GM19463 (cell line): Measurements from ENCODE around the gene ANO4.

Experiments
- ATAC-seq: cut with Tn5 transposase; IDR thresholded peaks from one replicate; pipeline ENCODE4 v1.9.1; 2021; ENCODE audit warnings: mild to moderate bottlenecking, moderate library complexity; ENCODE audit not compliant: unreplicated experiment

Gene ANO4

DNA sequence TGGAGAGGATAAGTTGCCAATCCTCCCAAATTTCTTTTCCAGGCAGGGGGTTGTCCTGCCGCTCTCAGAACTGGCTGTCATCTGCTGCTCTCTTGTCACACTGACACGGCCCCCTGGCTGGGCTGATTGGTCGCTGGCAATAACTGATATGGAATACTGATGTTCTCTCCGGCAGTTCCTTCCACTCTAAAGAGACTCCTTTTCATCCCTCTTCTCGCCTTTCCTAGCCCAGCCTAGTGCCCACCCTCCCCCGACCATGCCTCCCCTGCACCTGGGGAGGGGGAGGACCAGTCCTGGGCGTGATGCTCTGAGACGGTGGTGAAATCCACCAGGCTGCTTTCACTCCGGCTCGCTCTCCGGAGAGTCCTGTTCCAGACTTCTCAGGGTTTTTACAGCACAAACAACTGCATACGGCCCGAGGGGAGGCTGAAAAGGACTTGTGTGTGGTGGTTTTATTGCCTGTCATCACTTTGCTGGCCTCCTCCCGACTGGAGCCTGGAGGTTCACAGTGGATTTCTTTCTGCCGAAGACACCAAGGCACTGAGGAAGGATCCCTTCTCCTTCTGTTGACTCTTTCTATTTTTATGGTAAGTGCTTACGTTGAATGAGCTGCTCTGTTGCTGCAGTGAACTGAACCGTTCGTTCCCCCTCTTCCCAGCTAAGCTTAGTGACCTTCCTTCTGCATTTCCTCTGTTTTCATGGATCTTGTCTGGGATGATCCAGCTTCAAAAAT, at the start of gene ANO4:
TSS of gene ANO4 (plus strand) at position 336 of the 733 bp plus-strand sequence. CDS start 107,010 bp downstream, outside the sequence.
- no peak for ATAC-seq

DNA sequence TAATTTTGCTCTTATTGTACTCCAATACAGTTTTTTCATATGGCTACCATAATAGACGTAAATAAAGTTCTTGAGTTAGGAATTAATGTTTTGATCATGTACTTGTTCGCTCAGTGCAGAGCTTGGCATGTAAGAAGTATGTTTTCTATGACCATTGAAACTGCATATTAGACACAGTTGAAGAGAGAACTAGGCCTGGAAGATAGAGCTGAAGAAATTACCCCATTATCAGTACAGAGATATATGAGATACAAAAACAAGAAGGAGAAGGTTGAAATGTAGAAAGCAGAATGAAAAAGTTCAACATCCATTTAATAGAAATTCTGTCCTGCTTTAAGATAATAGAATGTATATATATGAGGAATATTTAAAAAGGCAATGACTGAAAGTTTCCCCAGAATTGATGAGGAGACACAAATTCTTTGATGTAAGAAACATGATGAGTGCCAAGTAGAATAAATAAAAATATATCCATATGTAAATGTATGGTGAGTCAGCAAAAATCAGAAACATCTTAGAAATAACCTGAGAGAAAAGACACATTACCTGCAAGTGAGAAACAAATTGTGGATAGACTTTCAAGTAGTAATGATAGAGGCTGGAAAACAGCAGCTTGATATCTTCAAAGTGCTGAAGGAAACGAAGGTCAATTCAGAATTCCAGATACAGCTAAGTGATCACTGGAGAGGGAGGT, 49.1 kb upstream of the ANO4 start:
- no peak for ATAC-seq

DNA sequence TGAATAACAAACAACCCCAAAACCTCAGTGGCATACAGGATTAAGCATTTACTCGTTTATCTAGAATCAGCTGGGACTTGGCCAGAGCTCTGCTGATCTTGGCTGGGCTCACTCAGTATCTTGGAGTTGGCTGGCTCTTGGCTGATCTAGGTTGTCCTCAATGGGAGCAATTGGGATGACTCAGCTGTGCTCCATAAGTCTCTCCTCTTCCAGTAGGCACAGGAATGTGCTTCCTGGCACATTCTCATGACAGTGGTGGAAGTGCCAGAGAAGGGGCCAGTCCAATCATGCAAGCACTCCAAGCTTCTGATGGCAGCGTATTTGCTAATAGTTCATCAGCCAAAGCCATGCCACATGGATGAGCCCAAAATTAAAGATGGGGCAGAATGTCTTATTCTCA, 41.7 kb upstream of the ANO4 start:
- no peak for ATAC-seq

DNA sequence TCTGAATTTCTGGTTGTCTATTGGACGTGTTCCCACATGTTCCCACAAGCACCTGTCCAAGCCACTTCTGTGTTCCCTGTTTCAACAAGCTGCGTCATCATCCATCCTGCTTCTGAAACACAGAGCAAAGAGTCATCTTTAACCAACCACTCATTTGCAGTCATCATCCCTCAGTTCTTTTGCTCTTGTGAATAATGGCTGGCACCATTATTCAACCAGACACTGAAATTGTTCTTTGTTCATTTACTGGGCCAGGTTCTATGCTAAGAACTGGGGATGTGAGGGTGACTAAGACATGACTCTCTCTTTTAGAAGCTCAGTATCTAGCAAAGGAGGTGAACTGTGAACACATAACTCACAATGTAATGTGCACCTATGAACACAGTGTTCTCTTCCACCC, 40.7 kb upstream of the ANO4 start:
- no peak for ATAC-seq

DNA sequence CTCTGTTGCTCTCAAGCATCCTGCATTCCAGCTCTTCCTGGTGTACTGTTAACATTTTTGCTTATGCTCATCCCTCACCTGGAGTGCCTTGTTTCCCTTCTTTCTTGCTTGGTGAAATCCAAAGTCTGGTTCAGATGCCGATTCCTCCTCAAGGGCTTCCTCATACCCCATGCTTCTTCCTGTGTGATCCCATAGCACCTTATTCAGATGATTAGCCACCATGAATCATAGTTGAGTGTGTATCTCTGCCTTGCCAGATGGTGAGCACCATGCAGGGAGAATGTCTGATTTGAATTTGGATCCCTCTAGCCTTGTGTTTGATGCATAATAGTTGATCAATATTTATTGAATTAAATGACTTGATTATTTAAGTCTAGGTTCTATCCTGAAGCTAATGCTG, 39.4 kb upstream of the ANO4 start:
- ATAC-seq = no peak

DNA sequence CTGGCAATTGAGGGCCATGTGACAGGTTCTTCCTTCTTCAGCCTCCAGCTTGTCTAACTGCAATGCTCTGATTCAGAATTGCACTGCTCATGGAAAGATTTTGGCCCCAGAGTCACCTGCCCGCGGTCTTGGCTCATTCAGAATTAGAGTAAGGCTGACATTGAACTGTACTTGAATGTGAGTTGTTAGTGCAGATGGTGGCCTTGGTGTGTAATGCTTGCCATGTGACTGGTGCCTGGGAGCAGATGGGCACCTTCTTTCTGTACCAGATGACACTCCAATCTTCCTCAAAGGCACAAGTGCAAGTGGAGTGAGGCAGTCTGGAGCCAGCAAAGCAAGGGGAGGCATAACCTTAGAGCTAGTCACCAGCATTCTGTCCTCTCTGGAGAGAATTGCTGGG, 36.5 kb upstream of the ANO4 start:
- no peak for ATAC-seq

DNA sequence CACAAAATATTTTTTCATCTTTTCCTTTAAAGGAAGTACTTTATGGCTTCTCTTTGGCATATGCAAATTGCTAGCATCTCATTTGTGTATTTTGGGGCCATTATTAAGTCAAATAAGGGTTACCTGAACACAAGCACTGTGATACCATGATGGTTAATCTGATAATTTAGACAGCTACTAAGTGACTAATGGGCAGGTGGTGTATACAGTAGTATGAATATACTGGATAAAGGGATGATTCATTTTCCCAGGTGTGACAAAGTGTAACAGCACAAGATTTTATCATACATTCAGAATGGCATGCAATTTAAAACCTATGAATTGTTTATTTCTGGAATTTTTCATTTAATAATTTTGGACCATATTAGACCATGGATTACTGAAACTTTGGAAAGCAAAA, 27.2 kb upstream of the ANO4 start:
- no peak for ATAC-seq

DNA sequence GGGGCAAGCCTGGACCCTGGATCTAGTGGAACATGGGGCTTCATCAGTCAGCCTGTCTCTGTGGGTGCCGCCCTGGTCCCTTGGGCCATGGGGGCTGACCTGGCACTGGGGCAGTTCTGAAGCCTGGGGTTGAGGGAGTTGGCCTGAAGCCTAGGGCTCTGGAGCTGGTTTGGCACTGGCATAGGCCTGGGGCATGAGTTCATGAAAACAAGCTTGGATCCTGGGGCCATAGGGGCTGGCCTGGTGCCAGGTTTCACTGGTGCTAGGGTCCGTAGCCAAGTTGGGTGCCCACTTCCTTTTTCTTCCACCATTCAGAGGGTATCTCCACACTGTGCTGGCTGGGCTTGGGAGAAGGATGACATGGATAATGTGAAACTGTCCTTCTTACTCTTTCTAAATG, 26.6 kb upstream of the ANO4 start:
- no peak for ATAC-seq

DNA sequence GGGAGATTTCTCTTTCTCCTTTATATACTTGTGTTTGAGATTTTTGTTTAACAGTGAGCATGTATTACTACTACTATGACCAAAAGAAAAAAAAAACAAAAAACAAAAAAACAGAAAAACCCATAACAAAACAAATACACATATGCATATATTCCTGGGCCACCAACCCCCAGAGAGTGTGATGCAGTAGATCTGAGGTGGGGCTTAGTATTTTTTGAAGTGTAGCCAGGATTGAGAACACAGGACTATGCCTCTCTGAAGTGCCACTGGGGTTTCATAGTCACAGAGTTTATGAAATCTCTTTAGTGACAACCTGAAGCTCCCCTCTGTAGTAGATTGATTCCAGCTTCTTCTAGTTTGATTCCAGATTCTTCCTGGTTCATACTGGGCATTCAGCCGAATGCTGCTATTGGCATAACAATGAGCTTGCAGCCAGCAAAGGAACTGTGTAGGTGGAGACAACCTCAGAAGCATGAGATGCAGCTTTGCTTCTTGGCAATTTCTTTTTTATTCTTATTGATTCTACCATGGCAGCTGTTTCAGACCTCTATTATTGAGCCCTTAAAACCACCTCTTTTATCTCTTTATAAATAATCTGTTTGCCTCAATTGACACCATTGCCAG, 15.5 kb upstream of the ANO4 start:
- no peak for ATAC-seq

DNA sequence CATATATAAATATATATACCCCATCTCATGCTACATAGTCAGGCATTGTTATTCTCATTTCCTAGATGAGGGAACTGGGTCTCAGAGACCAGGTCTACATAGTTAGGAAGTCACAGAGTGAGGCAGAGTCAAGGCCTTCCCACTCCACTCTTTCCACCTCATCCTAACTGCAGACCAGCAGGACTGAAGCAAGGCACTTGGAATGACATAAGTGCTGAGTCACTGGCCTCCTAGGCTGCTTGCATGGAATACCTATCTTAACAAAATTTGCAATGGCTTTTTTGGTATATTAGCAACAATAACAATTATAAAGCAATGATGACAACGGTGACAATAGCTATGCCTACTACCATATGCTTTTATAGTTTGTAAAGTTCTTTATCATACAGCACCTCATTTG, 5.4 kb upstream of the ANO4 start:
- ATAC-seq = no peak

DNA sequence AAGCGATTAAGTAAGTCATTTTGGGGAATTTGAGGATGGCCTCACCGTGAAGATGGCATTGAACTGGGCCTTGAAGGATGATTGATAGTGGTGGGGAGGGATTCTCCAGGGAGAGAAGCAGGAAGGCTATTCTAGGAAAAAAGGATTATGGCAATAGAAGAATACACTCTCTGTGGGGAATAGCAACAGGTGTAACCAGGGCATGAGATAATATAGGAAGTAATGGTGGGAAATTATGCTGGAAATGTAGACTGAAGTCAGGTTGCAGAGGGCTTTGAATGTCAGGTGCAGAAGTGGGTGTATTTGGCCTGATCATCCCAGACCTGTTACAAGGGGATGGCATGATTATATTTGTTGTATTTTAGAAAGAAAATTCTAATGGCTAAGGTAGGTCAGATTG, 4.6 kb upstream of the ANO4 start:
- ATAC-seq = no peak

DNA sequence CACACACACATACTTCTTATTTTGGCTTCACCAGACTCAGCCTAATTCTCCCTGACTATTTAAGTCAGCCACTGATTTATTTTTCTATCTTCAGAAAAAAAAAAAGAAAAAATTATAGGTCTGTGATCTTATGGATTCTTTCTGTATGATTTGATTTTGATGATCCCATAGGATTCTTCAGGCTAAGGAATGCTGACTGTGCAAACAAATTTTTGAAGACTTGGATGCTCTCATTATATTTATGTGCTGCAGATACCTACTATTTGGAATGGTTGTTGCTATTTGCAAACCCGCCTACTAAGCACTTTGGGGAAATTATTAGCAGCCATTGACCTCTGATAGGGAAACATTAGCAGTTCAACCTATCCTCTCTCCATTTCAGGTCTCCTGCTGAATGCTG, 4.0 kb upstream of the ANO4 start:
- no peak for ATAC-seq

DNA sequence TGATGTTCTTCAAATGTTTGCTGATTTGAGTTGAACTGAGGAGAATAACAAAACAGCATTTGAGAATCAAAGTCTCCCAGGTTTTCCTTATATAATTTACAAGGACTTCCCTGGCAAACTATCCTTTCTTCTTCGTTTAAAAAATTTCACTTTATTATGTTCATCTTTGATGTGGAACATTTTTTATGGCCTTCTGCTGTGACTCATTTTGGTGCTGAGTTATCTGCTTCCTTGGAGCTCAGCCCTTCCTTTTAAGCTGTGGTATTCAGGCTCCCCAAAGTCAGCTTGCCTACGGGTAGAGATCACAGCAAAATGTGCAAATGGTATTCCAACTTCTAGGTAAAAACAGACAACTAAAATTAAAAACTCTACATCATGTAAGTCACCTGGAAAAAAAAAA, 1.4 kb upstream of the ANO4 start:
- no peak for ATAC-seq

DNA sequence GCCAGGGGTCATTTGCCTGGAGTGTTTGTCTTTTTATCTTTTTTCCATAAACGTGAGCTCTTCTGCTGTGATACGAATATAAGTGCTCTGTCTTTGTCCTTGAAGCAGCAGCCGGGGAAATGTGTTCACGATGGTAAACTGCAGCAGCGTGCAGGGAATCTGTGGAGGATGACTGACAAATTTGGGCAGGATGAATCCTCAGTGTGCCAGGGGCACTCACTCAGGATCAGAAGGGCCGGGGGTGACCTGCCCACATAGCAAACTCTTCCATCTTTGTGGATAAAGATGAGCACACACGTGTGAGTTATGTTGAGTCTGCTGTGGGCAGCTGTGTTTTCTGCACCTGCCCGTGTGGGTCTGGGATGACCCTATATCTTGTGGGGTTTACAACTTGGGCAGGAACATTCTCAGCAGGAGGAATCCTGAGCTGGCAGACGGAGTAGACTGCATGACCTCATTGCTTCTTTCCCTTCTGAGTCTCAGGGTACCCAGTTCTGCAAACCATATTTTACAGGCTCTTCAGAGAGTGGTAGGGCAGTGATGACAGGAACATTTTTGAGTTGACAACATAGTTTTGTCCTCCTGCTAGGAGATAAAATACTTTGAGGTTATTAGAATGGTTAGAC, 711 bp downstream of the ANO4 start:
- no peak for ATAC-seq

DNA sequence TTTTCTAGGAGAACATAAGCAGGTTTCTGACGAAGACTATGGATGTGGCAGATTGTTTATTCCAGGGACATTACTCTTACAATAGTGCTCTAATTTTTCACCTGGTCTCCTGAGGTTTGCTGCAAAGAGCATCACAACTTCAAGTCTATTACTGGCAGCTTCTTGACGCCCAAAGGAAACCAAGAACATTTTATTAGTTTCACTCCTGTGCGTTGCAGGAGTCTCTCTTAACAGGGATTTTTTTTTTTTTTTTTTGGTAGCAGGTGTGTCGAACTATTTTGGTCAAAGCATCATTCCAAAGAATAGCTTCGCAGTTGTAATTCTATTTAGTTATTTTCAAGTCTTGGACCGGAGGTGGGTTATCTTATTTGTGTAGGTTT, 1.2 kb downstream of the ANO4 start:
- no peak for ATAC-seq

DNA sequence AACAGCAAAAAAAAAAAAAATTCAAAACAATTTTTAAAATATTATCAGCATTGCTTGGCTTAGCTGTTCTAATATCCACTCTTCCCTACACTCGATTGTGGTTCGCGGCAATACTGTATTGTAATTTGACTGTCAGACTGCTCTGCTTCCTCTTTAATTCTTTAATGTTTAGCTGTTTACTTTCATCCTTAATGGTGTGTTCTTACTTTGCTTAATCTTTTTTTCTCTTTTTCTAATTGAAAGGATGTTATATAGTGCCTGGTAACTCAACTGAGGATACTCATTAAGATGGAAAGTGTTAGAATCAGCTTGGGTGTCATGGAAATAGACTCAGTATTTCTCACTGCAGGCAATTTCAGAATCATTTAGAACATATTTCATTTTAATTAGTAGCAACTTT, 2.0 kb downstream of the ANO4 start:
- ATAC-seq = no peak

DNA sequence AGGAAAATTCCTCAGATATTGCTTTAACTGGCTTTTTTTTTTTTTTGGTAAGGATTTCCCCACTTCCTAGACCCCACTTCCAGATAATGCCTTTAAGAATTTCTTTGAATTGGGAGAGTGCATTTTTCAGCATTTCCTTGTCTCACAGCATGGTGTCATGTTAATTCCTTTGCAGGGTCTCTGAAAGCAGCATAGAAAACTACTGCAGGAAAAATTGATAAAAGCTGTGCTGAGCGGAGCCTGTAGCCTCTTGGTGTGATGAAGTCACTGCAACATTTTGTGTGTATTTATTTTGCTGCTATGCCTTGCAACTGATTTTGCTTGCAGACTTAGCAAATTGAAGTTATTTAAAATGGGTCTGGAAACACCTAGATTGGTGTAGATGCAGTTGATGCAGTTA, 2.7 kb downstream of the ANO4 start:
- no peak for ATAC-seq

DNA sequence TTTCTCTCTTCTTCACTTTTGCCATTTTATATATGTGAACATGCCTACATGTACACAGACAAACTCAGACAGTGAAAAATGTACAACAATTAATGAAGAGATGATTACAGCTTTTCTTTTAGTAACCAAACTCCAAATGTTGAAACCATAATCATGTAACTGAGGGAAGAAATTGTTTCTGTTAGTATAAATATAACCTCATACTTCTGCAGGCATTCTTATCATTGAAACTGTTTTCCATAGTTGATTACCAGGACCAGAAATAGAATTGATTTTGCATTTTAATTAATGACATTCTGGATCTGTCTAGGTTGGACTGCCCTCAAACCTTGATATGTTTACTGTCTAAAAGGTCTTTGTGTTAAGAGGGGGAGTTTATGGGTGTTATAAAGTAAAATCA, 3.2 kb downstream of the ANO4 start:
- ATAC-seq = no peak

DNA sequence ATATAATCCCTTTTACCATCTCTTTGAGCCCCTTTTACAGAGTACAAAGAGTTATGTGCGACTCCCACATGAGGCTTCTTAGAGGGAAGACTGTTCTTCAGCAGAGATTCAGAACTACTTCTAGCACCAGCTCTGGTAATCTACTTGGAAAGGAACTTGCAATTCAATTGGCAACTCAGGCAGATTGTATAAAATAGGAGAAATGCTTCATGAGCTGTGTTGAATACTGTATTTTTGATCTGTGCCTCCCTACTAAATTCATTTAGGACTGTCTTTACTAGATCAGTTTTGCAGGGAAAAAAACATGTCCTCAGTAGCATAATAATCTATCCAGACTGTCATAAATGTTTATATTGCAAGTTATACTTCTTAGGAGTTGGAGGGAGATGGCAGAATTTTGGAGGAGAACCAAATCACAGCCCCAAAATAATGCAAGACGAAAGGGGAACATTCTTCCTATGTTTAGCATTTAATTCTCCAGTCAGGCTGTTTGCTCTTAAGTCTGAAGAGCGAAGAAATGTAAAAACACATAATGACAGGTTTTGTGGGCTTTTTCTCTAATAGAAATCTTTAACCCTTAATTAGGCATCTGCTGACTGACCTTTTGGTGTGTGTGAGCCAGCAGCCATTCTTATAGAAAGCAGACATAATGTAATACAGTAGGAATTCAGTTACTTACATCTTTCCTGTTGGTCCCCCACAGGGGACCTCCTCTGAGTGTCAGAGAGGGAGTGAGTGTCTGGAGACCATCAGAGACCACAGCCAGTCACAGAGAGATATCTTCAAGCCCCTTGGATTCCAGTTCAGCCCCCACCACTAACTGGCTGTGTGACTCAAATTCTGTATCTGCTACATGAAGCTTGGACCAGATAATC, 3.9 kb downstream of the ANO4 start:
- no peak for ATAC-seq

DNA sequence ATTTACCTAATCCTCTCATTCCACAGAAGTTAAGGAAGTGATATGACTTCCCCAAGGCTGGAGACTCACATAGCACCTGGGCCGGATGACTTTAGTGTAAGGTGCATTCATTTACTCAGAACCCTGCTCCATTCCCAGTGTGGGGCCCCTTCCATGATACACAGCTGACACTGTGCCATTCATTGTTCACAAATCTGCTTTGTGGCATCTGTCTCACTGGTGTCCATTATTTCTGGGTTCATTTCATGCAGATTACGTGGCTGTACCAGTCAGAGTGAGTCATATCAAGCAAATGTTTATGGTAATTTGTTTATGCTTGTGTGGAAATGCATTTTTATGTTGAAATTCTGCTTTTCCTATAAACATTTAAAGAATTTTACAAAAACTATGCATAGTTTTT, 5.2 kb downstream of the ANO4 start:
- no peak for ATAC-seq

DNA sequence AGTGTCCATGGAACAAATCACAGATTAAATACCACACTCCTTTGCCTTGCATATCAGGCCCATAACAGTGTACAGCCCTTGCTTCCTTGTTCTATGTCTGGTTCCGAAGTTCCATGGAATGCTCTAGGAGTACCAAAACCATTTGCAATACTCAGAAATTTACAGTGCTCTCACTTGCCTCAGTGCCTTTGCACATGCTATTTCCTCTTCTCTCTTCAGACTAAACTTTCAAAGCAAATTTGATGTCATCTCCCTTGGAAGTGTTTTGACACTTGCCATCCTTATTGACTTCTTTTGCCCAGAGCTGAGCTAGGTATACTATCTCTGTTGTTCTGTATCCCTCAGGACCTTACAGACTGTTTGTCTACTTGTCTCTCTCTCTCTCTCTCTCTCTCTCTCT, 6.1 kb downstream of the ANO4 start:
- ATAC-seq = no peak
